ENCODE results near the gene RAD51B.
A peak's percentile ranks its signal among the peaks of the same experiment; 100 is the strongest.

RAD51B gene

DNA sequence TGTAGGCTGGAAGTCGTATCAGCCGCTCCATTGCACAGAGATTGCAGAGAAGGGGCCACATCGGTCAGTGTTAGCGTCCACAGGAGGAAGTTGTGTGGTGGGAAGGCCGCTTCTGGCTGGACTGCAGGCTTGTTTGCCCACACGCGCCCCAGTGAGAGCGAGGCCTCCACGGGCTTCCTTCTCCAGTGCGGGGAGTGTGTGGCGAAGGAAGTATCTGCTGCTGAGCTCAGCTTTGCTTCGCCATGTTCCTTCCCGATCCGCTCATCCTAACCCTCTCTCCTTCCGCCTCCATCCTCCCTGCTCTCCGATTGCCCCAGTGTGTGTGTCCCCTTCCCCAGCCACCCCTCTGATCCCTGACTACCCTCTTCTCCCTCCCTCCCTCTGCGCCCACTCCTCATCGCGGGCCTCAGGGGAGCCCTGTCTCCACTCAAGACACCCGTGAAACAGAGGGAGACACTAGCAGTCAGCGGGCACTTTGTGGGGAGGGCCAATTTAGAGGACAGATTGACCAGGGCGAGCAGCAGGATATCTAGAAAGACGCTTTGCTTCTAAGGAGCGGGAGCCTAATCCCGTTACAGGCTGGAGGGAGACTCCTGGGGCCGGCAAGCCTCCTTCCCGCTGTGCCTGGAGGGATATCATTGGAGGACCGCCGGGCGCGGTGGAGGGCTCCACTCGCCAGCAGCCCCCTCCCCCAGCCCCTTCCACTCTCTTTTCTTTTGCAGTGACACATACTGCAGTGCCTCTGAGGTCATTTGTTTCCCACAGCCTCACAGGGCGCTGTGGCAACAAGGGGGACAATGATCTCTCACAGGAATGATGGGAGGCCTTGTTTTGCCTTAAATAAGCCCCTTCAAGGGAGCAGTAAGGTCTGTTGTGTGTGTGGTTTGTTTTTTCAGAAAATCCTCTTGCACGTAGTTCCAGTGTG is 544.5 kb downstream of the RAD51B start:
- DNase-seq (ENCODE audit: low read depth) = no peak

DNA sequence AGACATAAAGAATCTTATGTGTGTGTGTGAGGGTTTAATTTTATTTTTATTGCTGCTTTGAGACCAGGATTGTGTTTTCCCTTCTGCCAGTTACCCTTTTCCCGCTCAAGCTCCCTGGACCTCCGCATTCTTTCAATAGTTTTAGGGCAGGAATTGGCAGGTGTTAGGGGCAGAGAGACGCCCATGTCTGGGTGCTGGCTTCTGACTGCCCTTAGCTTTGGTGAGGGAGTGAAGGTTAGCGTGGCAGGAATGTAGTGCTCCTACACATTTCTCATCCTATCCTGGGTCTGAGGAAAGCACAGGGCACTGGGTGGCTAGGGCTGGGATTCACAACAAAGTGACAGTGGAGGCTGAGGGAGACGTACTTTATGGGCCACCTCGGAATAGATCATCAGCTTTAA is 545.2 kb downstream of the RAD51B start:
- DNase-seq (ENCODE audit: low read depth) = no peak

DNA sequence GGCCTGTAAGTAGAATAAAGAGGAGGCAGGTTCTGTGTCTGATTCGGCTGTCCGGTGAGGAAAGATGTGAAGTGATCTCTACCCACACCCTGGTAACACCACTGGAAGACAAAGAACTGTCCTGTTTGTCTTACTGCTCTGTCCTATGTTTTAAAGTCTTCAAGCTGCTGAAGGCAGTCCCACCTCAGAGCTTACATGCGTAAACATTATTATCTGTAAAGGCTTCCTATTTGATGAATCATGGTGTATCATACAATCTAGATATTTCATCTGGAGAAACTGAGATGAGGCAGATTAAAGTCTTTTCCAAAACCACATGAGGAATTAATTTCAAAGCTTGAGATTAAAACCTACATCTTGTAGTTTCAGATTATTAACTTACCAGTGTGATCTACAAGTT is 545.6 kb downstream of the RAD51B start:
- DNase-seq (ENCODE audit: low read depth) = peak; percentile 28

DNA sequence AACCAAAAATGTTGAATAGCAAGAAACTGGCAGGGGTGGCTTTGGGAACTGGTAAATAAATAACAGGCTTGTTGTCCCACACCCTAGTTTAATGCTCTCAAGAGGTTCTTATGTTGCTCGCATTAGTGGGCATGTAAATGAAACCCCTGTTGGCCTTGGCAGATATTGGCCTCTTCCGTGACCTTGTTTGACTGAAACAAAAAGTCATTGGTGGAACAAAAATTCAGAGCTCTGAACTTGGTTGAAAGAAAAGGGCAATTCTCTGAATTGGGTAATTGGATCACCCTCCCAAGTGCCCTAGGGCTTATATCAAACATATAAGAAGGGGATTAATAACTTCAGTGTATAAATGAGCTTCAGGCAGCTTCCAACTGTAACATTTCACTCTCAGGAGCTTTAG is 547.1 kb downstream of the RAD51B start:
- no peak for DNase-seq (ENCODE audit: low read depth)

DNA sequence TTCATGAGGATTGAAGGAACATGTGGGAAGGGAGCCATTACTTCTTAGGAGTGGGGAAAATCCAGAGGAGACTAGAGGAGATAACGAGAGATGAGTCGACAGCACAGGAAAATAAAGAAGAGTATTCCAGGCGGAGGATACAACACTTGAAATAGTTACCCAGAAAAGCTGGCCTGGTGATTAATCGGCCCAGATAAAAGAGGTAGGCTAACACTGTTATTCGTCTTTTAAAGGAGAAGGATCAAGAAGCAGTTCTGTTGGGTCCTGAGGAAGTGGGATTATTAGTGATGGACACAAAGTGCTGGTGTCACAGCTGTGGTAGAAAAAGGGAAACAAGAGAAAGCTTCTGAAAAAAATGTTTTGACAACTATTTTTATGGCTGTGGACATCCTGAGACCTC is 548.0 kb downstream of the RAD51B start:
- DNase-seq (ENCODE audit: low read depth) = no peak

DNA sequence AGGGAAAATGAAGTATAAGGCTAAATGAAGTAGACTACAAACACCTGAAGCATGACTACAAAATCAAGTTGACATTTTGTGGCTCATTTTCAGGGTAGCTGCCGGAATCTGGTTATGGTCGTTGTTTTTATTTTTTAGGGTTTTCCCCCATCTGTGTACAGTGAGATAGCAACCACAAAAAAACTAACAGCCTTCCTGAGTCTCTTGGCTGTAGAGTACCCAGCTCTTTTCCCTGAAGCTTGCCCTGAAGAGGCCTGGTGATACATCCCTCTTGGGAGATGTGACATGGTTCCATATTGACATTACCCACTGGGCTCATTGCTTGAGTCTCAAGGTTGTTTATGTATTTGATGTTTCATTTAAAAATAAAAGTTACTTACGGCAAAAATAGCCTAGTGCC is 549.3 kb downstream of the RAD51B start:
- no peak for DNase-seq (ENCODE audit: low read depth)

DNA sequence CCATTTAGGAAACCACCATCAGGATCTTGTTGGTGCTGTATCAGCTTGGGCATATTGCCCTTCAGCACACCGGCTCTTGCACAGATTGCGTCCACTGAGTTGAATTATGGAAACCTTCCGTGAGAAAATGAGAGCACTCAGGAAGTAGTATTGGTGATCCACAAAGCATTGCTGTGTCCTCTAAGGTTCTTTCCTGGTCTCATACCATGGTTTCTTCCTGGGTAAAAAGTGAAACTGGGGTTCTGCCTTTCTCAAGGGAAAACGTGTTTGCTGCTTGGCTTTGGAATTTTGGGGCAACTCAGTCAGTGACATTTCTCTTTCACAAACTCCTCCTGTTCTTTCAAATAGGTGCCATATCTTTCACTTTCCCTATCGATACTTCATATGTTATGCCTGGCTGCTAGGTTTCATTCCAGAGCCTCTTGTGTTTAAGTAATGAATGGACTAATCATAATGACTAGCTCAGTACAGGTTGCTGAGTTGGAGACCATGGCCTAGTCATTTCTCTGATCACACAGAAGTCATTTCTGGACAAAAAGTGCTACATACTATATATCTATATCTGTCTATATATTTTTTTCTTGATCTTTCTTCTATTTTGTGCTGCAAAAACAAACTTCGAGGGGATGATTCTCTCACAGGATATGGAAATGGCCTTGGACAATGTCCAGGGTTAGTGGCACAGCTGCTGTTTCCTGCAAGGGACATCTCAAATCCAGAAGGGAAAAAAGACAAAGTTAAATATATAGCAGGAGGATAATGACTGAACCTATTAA is 549.9 kb downstream of the RAD51B start:
- DNase-seq (ENCODE audit: low read depth) = no peak

DNA sequence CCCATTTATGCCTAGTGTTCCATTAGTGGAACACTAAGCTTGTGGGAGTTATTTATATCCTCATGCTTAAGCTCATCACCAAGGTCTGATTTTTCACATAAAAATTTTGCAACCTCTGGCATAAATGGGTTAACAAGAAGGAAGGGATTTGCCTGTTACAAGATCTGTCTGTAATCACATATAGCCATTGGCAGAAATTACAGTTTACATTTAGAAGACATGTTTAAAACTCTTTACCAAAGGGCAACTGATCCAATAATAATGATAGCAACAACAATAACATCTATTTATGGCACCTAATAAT is 550.4 kb downstream of the RAD51B start:
- DNase-seq (ENCODE audit: low read depth) = no peak

DNA sequence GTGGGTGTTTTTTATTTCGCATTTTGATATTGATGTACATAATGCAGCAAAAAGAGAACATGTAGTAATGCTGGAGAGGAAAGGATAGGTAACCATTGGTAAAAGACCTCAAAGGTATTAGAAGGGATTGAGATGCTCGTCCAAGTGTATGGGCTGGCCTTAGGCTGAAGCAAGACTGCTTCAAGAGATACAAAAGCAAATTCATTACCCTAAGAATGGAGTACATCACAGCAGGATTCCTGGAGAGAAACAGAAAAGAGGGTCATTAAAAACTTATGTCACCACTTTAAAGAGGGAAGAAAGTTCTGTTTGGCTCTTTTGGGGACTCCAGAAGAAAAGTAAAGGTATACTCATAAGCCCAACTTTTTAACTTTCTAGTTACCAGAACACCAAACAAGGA is 552.8 kb downstream of the RAD51B start:
- DNase-seq (ENCODE audit: low read depth) = no peak

DNA sequence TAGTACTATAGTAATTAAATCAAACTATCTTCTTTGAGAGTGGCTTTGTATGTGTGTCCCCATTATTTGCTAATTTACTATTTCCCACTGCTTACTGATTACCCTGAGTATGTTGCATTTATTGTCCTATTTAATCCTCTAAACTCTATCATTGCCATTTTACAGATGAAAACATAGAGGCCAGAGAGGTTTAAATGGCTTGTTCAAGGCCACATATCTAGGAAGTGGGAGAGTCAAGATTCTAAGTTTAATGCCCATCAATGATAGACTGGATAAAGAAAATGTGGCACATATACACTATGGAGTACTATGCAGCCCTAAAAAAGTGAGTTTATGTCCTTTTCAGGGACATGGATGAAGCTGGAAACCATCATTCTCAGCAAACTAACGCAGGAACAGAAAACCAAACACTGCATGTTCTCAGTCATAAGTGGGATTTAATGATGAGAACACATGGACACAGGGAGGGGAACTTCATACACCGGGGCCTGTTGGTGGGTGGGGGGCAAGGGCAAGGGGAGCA is 553.6 kb downstream of the RAD51B start:
- DNase-seq (ENCODE audit: low read depth) = no peak

DNA sequence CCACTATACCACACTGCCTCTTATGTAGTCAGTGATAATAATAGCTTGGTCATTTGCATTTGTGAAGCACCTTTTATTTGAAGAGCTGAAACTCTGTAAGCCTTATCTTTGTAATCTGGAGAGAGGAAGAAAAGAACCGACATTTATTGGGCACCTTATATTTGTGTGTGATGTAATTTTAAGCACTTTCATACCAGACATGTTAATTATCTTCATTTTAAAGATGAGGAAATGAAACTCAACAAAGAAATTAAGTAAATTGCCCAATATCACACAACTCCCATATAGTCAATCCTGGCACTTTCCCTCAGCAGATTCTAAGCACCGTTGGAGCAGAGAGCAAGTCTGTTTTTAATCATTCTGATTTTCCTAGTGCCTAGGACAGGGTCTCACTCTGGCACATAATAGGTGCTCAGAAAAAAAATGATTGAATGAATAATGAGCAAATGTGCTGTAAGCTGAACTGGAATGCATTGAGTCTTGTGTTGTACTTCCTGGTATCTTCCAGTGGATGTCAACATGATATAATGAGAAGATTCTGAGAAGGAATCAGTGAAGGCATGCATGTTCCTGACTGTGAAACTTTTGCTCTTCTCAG is 554.4 kb downstream of the RAD51B start:
- no peak for DNase-seq (ENCODE audit: low read depth)

DNA sequence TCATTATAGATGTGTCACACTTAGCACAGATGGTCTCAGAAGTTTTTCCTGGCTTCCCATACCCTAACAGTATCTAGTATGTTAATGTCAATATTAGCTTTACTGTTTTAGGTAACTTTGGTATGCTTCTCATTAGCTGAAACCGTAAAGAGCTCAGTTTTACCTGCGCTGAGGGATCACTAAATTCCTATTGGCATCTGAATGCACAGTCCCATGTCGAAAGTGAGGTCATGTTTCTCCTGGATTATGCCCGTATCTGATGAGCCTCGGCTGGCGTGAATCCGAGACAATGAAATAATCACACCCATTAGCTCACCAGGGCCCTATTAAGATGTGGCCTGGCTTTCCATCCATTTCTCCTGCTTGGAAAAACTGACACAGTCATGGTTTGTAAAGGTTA is 555.1 kb downstream of the RAD51B start:
- DNase-seq (ENCODE audit: low read depth) = no peak

DNA sequence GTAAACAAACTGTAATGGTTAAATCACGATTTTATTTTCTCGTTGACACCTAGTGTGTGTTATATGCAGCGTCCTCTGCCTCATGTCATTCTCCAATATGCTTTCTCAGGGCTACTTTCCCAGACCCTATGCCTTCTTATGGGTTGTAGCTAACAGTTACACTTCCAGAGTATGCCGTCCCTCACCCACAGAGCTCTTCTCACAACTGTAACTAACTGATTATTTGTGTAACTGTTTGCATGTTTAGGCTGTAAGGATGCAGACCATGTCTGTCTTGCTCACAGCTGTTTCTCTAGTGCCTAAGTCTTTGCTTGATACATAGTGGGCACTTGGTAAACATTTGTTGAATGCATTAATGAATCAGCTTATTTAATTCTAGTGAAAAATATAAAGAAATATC is 555.8 kb downstream of the RAD51B start:
- DNase-seq (ENCODE audit: low read depth) = no peak

DNA sequence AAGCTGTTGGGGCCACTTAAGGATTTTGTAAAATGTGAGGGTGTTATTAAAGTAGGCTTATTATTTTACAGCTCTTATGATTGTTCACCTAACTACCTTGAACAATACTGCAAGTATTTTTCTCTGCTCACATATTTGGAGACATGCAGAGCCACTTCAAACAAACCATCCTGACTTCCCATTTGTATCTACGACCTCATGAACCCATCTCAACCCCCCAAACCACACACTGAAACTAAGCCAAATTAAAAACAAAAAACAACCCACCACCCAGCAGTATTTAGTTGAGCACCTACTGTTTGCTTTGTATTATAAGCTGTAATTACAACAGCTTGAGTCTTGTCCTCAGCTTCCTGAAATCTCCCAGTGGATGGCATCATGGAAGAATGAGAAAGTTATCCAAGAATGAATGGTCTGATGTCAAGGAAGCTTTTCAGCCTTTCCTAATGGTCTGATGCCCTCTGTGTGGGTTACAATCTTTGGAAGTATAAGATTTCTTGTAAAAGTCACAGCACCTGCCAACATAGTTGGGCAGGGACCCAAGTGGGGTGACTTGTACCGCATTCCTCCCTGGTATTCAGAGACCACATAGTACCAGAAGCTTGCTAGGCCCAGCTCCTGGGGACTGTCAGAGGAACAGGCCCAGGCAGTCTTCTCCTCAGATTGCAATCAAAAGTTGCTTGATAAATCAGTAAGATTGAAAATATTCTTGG is 556.6 kb downstream of the RAD51B start:
- DNase-seq (ENCODE audit: low read depth) = no peak

DNA sequence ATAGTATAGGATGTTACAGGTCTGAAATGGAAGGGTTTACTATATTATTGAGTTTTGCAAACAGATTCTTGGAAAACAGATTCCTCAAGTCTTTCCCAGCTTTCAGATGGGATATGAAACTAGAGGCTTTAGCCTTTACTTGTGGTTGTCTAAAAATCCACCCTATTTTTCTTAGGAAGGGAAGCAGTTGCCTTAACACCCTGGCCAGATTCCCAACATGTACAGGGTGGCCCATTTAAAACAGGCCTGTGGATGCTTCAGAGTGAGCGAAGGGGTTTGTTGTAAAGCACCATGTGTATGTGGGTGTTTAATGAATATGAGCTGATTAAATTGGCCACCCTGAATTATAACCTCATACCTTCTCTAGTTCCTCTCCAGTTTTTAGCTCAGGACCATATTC is 557.4 kb downstream of the RAD51B start:
- DNase-seq (ENCODE audit: low read depth) = no peak

DNA sequence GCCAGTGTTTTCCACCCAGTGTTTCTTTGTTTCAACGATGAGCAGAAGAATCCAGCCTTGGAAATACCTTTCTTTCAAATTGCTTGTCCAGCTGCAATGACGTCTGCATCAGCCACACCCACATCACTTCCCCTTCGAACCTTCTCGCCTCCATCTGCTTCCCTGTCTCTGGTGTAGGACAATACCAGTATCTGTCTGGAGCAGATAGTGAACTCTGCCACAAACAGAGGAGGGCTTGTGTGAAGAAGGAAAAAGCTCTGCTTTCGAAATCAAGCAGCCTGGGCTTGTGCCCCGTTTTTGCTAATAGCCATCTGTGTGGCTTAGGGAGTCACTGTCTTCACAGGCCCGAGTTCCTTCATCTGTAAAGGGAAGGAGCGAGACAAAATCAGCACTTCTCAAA is 557.9 kb downstream of the RAD51B start:
- no peak for DNase-seq (ENCODE audit: low read depth)

DNA sequence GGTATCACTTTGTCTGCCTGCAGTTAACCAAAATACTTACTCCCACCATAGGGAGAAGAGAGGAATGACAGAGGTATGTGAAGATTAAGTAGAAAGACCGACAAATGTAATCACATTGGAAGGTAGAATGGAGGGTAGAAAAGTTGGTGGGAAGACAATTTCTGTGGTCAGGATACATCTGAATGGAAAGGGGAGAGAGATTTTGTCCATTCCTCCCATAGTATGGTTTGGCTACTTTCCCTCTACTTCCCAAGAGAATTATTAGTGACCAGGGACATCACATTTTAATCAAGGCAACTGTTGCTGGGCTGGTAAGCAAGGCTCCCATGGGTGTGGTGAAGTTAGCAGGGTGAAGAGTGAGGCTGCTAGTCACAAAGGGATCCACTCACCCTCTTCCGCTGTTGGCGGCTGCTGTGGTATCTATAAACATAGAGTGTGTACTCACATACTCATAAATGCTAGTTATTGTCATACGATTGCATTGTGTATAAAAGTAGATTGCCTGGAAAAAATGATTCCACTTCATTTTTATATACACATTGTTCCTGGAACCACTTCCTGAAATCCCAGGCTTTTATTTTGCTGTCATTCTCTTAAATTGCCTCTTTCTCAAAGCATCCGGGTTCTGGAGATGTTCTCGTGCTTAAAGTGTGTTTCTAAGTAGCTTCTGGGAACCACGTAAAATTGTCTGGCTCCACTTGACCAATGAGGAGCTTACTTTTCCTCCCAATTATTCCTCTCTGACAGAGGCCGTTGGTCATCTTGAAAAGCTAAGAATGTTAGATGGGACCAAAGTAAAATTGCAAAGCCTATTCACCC is 560.1 kb downstream of the RAD51B start:
- DNase-seq (ENCODE audit: low read depth) = no peak

DNA sequence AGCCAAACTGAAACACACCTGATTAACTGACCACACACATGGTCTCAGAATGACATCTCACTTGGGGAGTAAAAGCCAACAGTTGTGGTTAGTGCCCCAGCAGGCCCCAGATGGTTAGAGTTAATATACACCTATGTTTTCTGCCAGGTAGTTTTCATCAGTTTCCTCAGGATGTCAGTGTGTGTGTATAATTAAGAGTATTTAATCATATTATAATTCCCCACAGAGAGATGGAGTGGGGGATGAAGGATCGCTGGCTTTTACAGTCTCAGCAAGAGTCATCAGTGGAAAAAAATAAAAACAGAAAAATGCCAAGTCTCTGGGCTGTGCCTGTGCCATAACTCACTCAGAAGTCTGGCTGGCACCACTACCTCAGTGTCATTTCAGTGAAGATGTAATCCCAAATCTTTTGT is 560.8 kb downstream of the RAD51B start:
- no peak for DNase-seq (ENCODE audit: low read depth)

DNA sequence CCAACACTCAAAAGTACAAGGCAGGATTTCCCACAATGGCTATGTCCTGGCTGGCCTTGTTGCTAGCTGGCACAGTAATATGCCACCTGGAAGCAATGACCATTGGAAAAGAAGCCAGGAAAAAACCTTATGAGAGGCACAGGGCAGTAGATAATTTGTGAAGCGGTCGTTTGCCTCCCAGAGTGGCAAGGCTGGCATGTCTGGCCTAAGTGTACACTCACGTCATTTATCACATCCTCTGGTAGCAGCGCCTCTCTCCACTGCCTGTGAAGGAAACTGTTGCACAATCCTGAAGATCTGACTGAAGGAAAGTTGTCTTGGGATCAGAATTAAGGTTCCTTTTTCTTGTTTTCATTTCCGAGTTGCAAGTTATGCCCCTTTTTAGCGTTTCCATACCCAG is 564.8 kb downstream of the RAD51B start:
- no peak for DNase-seq (ENCODE audit: low read depth)

DNA sequence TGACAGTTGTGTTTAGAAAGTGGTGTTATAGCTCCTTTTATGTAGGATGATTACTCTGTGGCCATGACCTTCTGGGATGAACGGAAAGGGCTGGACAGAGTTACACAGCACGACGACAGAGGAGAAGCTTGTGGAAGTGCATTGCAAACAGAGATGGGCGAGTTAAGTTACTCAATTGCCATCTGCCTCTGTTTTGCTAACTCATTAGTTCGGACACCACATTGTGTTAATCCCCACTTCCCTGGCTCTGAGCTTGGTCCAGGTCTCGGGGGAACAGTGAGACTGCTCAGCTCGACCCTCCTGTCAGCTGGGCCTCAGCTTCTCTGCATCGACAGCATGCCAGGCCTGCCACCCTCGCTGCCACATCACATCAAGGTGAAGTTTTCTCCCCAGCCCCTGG is 565.3 kb downstream of the RAD51B start:
- no peak for DNase-seq (ENCODE audit: low read depth)

DNA sequence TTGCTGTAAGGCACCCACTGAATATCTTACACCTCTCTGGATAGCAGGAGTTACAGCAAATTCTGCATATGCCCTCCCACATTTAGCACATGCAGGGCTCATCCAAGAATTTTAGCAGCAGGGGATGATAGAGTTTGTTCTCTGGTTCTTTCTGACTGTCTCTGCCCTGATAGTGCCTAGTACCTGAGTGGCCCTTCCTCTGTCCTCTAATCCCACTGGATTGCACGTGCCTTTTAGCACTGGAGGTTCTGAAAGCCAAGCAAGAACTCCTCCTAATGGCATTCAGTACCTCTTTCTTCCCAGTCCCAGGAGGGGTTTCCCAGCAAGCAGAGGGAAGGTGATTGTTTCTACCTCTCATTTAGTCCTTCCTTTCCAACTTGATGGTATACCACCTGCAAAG is 566.9 kb downstream of the RAD51B start:
- no peak for DNase-seq (ENCODE audit: low read depth)

All from HS-5 (cell line).